ENCODE measurements around the gene BLOC1S5. TPM values are rescaled to one million over a fixed set of nuclear protein-coding genes. Genes with fewer than 3 reads are reported as not detected.

The BLOC1S5 gene
- total RNA-seq, 1 experiment from 2014 or later: 15.0 TPM

DNA sequence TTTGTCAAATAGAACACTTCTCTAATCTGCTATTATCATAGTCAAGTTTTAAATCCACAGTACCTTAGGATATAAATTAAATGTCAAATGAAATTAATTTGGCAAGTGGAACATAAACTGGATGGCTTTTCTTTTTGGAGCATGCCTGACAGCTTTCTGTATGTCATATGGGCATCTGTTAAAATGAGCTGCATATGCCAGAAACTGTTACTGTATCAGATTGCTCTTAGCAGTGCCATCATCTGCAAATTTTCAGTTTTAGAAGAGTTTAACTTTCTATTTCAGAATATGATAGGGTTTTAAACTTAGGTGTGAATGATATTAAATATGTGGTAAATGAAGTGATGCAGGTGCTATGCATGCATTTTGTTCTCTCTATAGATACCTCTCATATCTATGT is 41.6 kb upstream of the BLOC1S5 start:
- CTCF ChIA-PET: no interaction called here
- TF ChIP-seq, protein P1, sequence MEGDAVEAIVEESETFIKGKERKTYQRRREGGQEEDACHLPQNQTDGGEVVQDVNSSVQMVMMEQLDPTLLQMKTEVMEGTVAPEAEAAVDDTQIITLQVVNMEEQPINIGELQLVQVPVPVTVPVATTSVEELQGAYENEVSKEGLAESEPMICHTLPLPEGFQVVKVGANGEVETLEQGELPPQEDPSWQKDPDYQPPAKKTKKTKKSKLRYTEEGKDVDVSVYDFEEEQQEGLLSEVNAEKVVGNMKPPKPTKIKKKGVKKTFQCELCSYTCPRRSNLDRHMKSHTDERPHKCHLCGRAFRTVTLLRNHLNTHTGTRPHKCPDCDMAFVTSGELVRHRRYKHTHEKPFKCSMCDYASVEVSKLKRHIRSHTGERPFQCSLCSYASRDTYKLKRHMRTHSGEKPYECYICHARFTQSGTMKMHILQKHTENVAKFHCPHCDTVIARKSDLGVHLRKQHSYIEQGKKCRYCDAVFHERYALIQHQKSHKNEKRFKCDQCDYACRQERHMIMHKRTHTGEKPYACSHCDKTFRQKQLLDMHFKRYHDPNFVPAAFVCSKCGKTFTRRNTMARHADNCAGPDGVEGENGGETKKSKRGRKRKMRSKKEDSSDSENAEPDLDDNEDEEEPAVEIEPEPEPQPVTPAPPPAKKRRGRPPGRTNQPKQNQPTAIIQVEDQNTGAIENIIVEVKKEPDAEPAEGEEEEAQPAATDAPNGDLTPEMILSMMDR (IDR thresholded peaks at IDR 0.05; ENCODE audit: insufficient read depth in 1 of 2, low read depth in 1 of 2, low read length in 1 of 2, severe bottlenecking in 1 of 2, unreplicated experiment in 1 of 2): no peak

DNA sequence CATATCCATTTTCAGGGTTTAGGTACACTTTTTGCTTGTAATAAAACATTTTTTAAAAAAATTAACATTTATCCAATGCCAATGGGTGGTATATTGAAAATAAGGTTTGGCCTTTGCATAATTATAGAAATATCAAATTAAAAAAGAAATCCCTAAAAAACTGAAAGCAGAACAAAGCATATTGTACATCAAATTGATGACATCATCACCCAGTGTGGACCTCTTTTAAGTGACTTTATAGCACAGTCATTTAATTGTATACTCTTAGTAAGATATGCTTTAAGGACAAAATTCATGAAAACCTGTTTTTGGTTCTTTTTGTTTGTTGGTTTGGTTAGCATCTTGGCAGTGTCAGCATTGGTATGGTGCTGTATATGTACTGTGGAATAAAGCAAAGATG is 39.5 kb upstream of the BLOC1S5 start:
- no peak for DNase-seq
- H3K36me3 ChIP-seq (ENCODE audit: control insufficient read depth, insufficient read depth, low read length): peaks cover 3% of the 10 kb centered on the region; the same call in 1 of the 2 replicates
- H3K9me3 ChIP-seq: no peaks in the 10 kb centered on the region
- H3K36me3 Mint-ChIP-seq (ENCODE audit: insufficient read depth, unreplicated experiment): peaks cover 32% of the 10 kb centered on the region
- peaks cover 14% of the 10 kb centered on the region for H3K9me3 Mint-ChIP-seq (ENCODE audit: unreplicated experiment)
- H3K4me3 Mint-ChIP-seq (ENCODE audit: unreplicated experiment): no peak overlapping the region
- no peak overlapping the region for H3K27ac Mint-ChIP-seq (ENCODE audit: unreplicated experiment)
- no peak overlapping the region for H3K4me3 ChIP-seq (ENCODE audit: low read depth, low read length)
- intact Hi-C loops (cut with micrococcal nuclease; ENCODE audit: unreplicated experiment): no loop called here
- peaks cover 6% of the 10 kb centered on the region for H3K4me1 Mint-ChIP-seq (ENCODE audit: low read depth, unreplicated experiment)
- ChIA-PET POLR2A (no interaction called here), CTCF (no interaction called here)
- H3K27me3 Mint-ChIP-seq (ENCODE audit: insufficient read depth, unreplicated experiment): no peaks in the 10 kb centered on the region
- TF ChIP-seq, protein P1 (IDR thresholded peaks at IDR 0.05; ENCODE audit: insufficient read depth in 1 of 2, low read depth in 1 of 2, low read length in 1 of 2, severe bottlenecking in 1 of 2, unreplicated experiment in 1 of 2): no peak
- H3K4me1 ChIP-seq: peaks cover 8% of the 10 kb centered on the region; the same call in 1 of the 2 replicates
- no peaks in the 10 kb centered on the region for H3K27me3 ChIP-seq (replicated peaks; ENCODE audit: control insufficient read depth, insufficient read depth, low read length)
- BruUV-seq (replicated peaks): no TSS peak

More for the DNA sequence above, 41.6 kb upstream of the BLOC1S5 start:
- Histone ChIP-seq H3K4me1 (peaks cover 8% of the 10 kb centered on the region; the same call in 1 of the 2 replicates), H3K4me3 (ENCODE audit: low read depth, low read length) (no peak overlapping the region), H3K27me3 (replicated peaks; ENCODE audit: control insufficient read depth, insufficient read depth, low read length) (no peaks in the 10 kb centered on the region), H3K36me3 (ENCODE audit: control insufficient read depth, insufficient read depth, low read length) (no peaks in the 10 kb centered on the region), H3K9me3 (no peaks in the 10 kb centered on the region)
- H3K4me3 Mint-ChIP-seq (ENCODE audit: unreplicated experiment): no peak overlapping the region
- POLR2A ChIA-PET: no interaction called here
- H3K9me3 Mint-ChIP-seq (ENCODE audit: unreplicated experiment): peaks cover 14% of the 10 kb centered on the region
- no peak overlapping the region for H3K27ac Mint-ChIP-seq (ENCODE audit: unreplicated experiment)
- intact Hi-C loops (cut with micrococcal nuclease; ENCODE audit: unreplicated experiment): no loop called here
- BruUV-seq (replicated peaks): no TSS peak
- H3K36me3 Mint-ChIP-seq (ENCODE audit: insufficient read depth, unreplicated experiment): peaks cover 17% of the 10 kb centered on the region
- no peak for DNase-seq
- H3K4me1 Mint-ChIP-seq (ENCODE audit: low read depth, unreplicated experiment): peaks cover 6% of the 10 kb centered on the region
- H3K27me3 Mint-ChIP-seq (ENCODE audit: insufficient read depth, unreplicated experiment): no peaks in the 10 kb centered on the region

DNA sequence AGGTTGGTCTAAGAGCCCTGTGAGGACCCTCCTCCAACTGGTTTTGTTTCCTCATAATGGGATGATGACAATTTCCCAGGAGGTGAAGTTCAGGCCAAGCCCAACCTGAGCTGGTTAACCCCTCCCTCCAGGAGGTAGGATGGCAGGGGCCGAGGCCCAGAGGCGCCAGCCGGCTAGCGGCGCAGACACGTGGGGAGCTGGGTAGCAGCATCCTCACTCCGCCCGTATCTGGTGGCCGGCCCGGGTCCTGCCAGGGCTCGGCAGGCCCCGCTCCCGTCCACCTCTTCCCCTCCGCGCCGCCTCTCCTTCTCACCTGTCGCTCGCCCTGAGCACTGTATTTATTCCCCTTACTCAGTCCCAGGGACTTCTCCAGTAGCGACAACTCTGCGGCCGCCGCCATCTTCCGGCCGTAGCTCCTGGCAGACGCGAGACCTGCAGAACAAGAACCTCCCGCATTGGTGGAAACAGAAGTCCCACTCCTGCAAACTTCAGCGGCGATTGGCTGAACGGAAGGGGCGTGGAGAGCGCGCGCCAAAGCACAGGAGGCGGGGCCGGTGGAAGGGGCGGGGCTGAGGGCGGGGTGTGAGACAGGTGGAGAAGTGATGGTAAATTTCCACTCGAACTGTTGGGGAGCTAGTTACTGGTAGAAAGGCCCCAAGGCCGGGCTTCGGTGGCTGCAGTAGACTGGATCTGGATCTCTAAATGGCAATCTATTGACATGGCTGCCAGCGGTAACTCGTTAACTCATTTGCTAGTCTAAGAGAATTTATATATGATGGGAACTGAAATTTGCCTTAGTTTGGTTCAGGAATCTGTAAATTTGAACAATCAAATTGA is 38.2 kb upstream of the BLOC1S5 start, which contains the start of gene EEF1E1:
Gene EEF1E1 (minus strand): TSS at position 427 of the 837 bp plus-strand sequence. CDS start 27 bp downstream, at position 400.
- H3K27me3 Mint-ChIP-seq (ENCODE audit: insufficient read depth, unreplicated experiment): no peaks in the 10 kb centered on the region
- DNase-seq: peak; percentile 94 to 98
- peak within 1 kb of the TSS; percentile 88 for H3K4me3 Mint-ChIP-seq (ENCODE audit: unreplicated experiment)
- CTCF ChIA-PET: interaction anchor here (0.5 to 1.5 kb wide), 8 partner anchors 13 to 454 kb away, joined by 3 to 10 read pairs (median 5); partner anchors contain the start of genes BLOC1S5 and BMP6
- H3K4me1 ChIP-seq: peaks cover 8% of the 10 kb centered on the region; the same call in 1 of the 2 replicates
- H3K36me3 Mint-ChIP-seq (ENCODE audit: insufficient read depth, unreplicated experiment): peaks cover 32% of the 10 kb centered on the region
- BruUV-seq (replicated peaks): no TSS peak
- intact Hi-C loops (cut with micrococcal nuclease; ENCODE audit: unreplicated experiment): loop anchor here (1.0 kb wide), 2 partner anchors 22 to 38 kb away; partner anchors contain the start of gene BLOC1S5
- H3K4me1 Mint-ChIP-seq (ENCODE audit: low read depth, unreplicated experiment): no peaks in the 10 kb centered on the region
- H3K27me3 ChIP-seq (replicated peaks; ENCODE audit: control insufficient read depth, insufficient read depth, low read length): no peaks in the 10 kb centered on the region
- no peaks in the 10 kb centered on the region for H3K9me3 ChIP-seq
- H3K9me3 Mint-ChIP-seq (ENCODE audit: unreplicated experiment): peaks cover 14% of the 10 kb centered on the region
- H3K36me3 ChIP-seq (ENCODE audit: control insufficient read depth, insufficient read depth, low read length): peaks cover 3% of the 10 kb centered on the region; the same call in 1 of the 2 replicates
- peak within 1 kb of the TSS; percentile 89 for H3K27ac Mint-ChIP-seq (ENCODE audit: unreplicated experiment)
- TF ChIP-seq, protein P1 (IDR thresholded peaks at IDR 0.05; ENCODE audit: insufficient read depth in 1 of 2, low read depth in 1 of 2, low read length in 1 of 2, severe bottlenecking in 1 of 2, unreplicated experiment in 1 of 2): no peak
- POLR2A ChIA-PET: interaction anchor here (0.5 to 1.5 kb wide), 12 partner anchors 13 to 1125 kb away, joined by 3 to 19 read pairs (median 6); partner anchors contain the start of gene BLOC1S5
- H3K4me3 ChIP-seq (ENCODE audit: low read depth, low read length): peak within 1 kb of the TSS; percentile 80
